COR-L47 (cell line): ENCODE measurements around the gene FCHSD2.
A peak's percentile ranks its signal among the peaks of the same experiment; 100 is the strongest.
"Not testable (repeated sequence)": the region's sequence is repeated elsewhere in the genome, so short reads cannot be mapped to it uniquely, and the experiment has no call there.

Experiments used
- DNase-seq: peaks from one replicate; lab custom pipeline; 2025; lab: John Stamatoyannopoulos, UW

FCHSD2 gene

GRCh38 chr11:72924568-72925190 is 217.4 kb downstream of the FCHSD2 start:
- DNase-seq, result peak; percentile 19

- DNase-seq, result no peak
These were observed 220.9 kb downstream of the FCHSD2 start for GRCh38 chr11:72921028-72921716.

GRCh38 chr11:72920001-72920400 is 222.1 kb downstream of the FCHSD2 start:
- DNase-seq, result no peak

GRCh38 chr11:72918851-72919250 is 223.3 kb downstream of the FCHSD2 start:
- no peak for DNase-seq

- DNase-seq, result no peak
These were observed 229.9 kb downstream of the FCHSD2 start for GRCh38 chr11:72912253-72912652.

- not testable (repeated sequence) for DNase-seq
These were observed 232.3 kb downstream of the FCHSD2 start for GRCh38 chr11:72909558-72910388.

GRCh38 chr11:72908032-72908676 is 234.0 kb downstream of the FCHSD2 start:
- no peak for DNase-seq

- no peak for DNase-seq
These were observed 238.1 kb downstream of the FCHSD2 start for GRCh38 chr11:72904016-72904415.

- DNase-seq, result no peak
These were observed 240.7 kb downstream of the FCHSD2 start for GRCh38 chr11:72901374-72901773.

- DNase-seq, result no peak
These were observed 242.1 kb downstream of the FCHSD2 start for GRCh38 chr11:72900013-72900412.

- no peak for DNase-seq
These were observed 242.9 kb downstream of the FCHSD2 start for GRCh38 chr11:72899238-72899637.

- DNase-seq, result no peak
These were observed 244.6 kb downstream of the FCHSD2 start for GRCh38 chr11:72897506-72897905.

GRCh38 chr11:72896431-72896830 is 245.7 kb downstream of the FCHSD2 start:
- no peak for DNase-seq

- DNase-seq, result no peak
These were observed 251.2 kb downstream of the FCHSD2 start for GRCh38 chr11:72890881-72891280.

- no peak for DNase-seq
These were observed 255.5 kb downstream of the FCHSD2 start for GRCh38 chr11:72886619-72887018.

GRCh38 chr11:72885749-72886609 is 256.1 kb downstream of the FCHSD2 start:
- DNase-seq, result no peak

- DNase-seq, result no peak
These were observed 266.0 kb downstream of the FCHSD2 start for GRCh38 chr11:72876147-72876546.

- no peak for DNase-seq
These were observed 266.4 kb downstream of the FCHSD2 start for GRCh38 chr11:72875736-72876135.

- DNase-seq, result no peak
These were observed 270.1 kb downstream of the FCHSD2 start for GRCh38 chr11:72872012-72872411.

GRCh38 chr11:72871119-72871518 is 271.0 kb downstream of the FCHSD2 start:
- no peak for DNase-seq

- DNase-seq, result no peak
These were observed 272.3 kb downstream of the FCHSD2 start for GRCh38 chr11:72869831-72870230.
